Femur (tissue), 1 donor: ENCODE measurements around the gene SCNN1B.
"Not testable (repeated sequence)": the region's sequence is repeated elsewhere in the genome, so short reads cannot be mapped to it uniquely, and the experiment has no call there.

Experiments
- DNase-seq: peaks from one replicate; pipeline ENCODE4 v3.0.0-alpha.2; 2017

The SCNN1B gene

DNA sequence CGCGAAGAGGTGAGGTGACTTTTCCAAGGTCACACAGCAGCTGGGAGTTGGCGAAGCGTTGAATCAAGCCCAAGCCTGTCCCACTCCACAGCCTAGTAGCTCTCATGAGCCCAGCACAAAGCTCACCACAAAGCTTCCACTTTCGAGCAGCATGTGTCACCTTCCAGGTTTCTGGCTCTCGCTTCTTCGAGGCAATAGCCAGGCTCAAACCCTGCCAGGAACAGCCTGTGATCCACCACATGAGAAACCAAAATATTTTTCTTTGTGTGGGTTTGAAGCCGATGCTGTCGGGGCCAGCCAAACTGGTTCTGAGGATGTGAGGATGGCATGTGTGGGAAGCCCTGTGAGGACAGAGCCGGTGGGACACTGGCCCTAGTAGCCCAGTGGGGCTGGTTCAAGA, 82.8 kb downstream of the SCNN1B start:
- DNase-seq = no peak

DNA sequence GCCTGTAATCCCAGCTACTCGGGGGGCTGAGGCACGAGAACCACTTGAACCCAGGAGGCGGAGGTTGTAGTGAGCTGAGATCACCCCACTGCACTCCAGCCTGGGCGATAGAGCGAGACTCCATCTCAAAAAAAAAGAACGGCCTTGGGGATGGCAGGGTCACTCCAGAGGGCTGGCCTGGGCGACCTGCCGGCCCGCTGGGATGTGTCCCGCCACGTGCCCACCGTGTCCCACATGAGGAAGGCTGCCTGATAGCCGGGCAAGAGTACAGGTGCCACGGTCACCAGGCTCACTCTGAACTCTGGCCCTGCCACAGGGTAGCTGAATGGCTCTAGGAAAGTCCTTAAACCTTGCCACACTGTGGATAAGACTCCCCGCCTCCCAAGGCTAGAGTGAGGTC, 83.3 kb downstream of the SCNN1B start:
- no peak for DNase-seq

DNA sequence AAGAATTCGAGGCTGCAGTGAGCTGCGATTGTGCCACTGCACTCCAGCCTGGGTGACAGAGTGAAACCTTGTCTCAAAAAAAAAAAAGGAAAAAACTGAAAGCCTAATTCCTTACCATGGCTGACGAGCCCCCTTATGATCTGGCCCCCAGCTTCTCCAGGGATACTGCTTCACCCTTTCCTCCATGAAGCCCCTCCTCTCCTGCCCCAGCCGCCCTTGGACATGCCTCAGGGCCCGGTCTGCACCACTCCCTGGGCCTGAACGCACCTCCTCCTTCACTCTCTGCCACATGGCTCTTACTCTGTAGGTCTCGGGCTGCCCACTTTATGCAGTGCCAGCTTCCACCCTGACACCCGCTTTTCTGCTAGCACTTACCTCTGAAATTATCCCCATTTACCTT, 85.6 kb downstream of the SCNN1B start:
- no peak for DNase-seq

- no peak for DNase-seq
These were observed 86.7 kb downstream of the SCNN1B start for GRCh38 chr16:23388786-23389185.

- no peak for DNase-seq
These were observed 87.1 kb downstream of the SCNN1B start for GRCh38 chr16:23389201-23389600.

DNA sequence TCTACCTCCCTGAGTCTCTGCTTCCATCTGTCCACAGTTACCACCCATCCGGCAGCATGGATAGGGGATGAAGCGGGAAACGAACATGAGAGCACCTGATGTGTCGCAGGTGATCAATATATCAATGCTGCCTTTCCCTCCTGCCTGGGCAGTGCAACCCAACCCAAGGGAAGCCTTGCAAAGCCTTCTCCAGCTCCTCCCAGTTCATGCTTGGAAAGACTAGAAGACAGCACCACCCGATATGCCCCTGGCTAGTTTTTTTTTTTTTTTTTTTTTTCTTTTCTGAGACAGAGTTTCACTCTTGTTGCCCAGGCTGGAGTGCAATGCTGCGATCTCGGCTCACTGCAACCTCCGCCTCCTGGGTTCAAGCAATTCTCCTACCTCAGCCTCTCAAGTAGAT, 87.8 kb downstream of the SCNN1B start:
- not testable (repeated sequence) for DNase-seq

GRCh38 chr16:23391381-23392222, 89.5 kb downstream of the SCNN1B start:
- no peak for DNase-seq

- DNase-seq = no peak
These were observed 90.1 kb downstream of the SCNN1B start for GRCh38 chr16:23392223-23392600.

DNA sequence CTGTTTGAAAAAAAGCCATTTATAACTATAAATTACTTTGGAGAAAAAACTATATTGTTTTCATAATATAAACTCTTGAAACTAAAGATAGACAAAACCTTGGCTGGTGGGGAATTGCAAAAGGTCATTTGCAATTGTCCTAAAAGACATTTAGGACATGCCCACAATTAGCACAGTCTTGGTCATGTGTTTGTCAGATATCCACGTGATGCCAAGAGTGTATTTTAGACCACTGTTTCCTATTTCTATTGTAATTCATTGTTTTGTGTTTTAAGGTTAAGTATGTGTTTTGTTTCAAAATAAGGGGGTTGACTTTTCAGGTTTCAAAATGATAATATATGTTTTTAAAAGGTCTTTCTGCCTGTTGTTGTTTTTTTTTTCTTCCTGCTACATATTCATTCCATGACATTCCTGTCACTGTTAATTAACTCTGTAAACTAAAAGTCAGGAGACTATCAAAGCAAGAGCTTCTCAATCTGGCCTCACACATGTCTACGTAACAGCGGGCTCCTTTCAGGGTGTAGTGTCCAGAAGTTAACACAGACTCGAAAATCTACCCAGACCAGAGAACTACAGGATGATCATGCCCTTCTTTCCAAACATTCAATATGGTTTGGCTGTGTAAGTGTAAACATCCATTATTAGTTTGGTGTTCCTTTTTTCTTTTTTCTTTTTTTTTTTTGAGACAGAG, 92.2 kb downstream of the SCNN1B start:
- no peak for DNase-seq

- no peak for DNase-seq
These were observed 93.6 kb downstream of the SCNN1B start for GRCh38 chr16:23395732-23396131.

- no peak for DNase-seq
These were observed 95.4 kb downstream of the SCNN1B start for GRCh38 chr16:23397464-23397863.

- peak; percentile 85 for DNase-seq
These were observed 97.1 kb downstream of the SCNN1B start for GRCh38 chr16:23398987-23399805.

DNA sequence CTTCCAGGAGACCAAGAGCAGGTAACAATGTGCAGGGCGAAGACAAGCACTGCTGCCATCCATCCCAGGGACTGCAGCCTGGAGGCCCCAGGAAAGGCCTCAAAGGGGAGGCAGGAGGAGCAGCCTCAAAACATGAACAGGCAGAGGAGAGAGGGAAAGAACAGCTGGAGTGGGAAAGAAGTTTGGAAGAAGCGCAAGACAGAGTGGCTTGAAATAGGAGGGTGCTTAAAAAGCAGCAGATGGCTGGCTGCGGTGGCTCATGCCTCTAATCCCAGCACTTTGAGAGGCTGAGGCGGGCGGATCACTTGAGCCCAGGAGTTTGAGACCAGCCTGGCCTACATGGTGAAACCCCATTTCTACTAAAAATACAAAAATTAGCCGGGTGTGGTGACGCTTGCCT, 98.3 kb downstream of the SCNN1B start:
- not testable (repeated sequence) for DNase-seq

DNA sequence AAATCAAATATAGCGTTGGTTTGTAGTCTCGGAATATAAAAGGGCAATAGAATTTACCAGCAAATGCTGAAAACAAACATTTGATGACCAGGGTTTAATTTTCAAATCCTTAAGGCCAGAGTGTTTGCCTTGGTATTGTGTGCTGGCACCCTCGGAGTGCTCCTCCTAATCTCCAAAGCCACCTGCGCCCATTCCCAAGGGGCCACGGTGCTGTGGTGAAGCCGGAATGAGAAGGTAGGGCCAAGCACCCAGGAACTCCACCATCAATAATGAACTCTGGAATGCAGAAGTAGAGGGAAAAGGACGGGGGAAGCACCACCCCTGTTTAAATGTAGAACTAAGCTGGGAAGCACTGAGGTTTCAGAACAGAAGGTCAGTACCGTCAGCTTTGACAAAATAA, 99.0 kb downstream of the SCNN1B start:
- no peak for DNase-seq

DNA sequence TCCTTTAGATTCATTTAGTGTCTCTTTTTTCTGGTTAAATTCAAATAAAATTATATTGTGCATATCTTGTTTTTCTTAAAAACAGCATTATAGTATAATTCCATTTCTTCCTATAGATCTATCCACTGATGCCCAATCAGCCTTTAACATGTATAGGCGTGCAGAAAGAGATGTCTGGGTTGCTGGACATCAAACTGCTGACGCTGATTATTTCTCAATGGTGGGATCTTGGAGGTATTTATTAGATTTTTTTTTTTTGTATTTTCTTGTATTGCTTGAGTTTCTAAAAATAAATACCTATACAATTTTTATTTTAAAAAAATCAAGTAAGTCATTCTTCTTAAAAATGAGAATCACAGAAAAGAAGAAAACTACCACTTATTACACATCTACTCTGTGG, 100.0 kb downstream of the SCNN1B start:
- DNase-seq = no peak

DNA sequence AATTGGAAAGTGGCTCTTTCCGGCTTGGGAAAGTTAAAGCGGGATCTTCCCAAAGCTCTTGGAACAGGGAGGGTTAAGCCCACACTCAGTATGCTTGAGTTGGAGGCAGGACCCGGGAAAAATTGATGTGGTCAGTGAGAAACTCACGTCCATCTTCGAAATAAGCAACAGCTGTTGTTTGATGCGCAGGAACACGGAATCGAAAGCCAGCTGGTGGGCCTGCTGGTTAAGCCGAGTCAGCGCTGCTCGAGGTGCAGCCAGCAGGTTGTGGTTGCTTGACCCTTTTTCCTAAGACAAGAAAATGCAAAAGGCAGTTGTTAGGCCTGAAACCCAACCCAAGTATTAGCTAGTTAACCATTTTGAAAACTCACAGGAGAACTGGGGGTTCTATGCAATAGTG, 101.4 kb downstream of the SCNN1B start:
- DNase-seq = no peak

GRCh38 chr16:23406024-23406423, 103.9 kb downstream of the SCNN1B start:
- no peak for DNase-seq

GRCh38 chr16:23406546-23407240, 104.6 kb downstream of the SCNN1B start:
- DNase-seq = no peak

DNA sequence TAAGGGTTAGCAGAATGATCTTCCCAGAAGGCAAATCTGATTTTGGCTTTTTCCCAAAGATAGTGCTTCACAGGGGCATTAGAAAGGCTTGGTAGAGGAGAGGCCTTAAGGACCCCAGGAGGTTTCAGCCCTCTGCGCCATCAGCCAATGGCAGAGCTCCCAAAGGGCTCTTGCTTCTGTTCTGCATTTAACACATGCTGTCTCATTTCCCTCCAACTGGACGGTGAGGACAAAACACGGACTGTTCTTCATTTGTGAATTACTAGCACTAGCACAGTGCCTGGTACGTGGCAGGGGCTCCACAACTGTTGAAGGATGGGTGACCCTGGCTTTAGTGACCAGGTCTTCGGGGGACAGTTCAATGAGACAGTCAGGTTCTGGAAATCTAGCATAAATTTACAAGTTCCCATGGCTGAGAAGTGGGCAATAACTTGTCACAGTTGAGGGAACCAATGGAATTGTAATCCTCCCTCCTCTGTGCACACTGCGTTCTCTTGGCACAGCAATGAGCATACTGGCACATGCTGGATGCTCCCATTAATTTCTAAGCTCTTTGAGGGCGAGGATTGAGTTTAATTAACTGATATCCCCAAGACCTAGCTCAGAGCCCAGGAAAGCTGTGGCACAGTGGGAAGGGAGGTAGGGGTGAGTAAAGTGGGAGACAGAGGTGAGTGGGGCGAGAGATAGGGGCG, 105.5 kb downstream of the SCNN1B start:
- no peak for DNase-seq

DNA sequence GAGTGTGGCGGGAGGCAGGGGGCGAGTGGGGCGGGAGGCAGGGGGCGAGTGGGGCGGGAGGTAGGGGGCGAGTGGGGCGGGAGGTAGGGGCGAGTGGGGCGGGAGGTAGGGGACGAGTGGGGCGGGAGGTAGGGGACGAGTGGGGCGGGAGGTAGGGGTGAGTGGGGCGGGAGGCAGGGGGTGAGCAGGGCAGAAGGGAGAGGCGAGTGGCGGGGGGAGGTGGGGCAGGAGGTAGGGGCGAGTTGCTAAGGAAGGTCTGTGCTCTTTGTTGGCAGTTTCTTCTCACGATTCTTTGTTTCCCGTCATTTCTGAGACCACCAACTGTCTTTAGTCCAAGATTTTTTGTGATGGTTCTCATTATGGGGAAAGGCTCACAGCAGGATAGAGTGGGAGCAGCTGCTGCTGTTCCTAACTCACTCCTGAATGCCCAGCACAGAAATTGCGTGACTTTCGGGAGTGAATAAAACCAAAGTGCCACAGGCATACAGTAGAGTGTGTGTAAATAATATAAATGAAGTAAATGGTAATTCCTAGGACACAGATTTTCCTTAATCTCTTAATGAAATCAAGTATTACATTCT, 106.2 kb downstream of the SCNN1B start:
- no peak for DNase-seq

- peak; percentile 67 for DNase-seq
These were observed 106.8 kb downstream of the SCNN1B start for GRCh38 chr16:23408823-23409298.

GRCh38 chr16:23409522-23409921, 107.4 kb downstream of the SCNN1B start:
- no peak for DNase-seq
